Gastrocnemius medialis (tissue), 4 donors: Measurements from ENCODE around the gene CGRRF1.

Experiments
- CTCF ChIP-seq, 5 experiments: fragments of 450-650 bp in 3 of 5; fragments of 200-600 bp in 2 of 5; sonication (generic) in 2 of 5; IDR thresholded peaks in 4 of 5; conservative IDR thresholded peaks in 1 of 5; 1 replicate in 4 of 5; 2 replicates in 1 of 5; pipeline ENCODE4 v1.5.1; 2016 to 2019; ENCODE audit warnings: antibody characterized with exemption in 5 of 5, mild to moderate bottlenecking in 3 of 5, moderate library complexity in 3 of 5
- POLR2A ChIP-seq, 2 donors: fragments of 450-650 bp; IDR thresholded peaks; one replicate each; pipeline ENCODE4 v1.6.1; 2017; ENCODE audit warnings: antibody characterized with exemption in 2 of 2, mild to moderate bottlenecking in 2 of 2, moderate library complexity in 2 of 2

GRCh38 chr14:54493293-54493692 lies 16.4 kb upstream of the CGRRF1 start:
- TF ChIP-seq CTCF (IDR thresholded peaks at IDR 0.05 in 4 of 5, conservative IDR thresholded peaks at IDR 0.05 in 1 of 5) = no peak
- no peak for TF ChIP-seq POLR2A (IDR thresholded peaks at IDR 0.05)
